ENCODE measurements around the gene EXOC6B. TPM values are rescaled to one million over a fixed set of nuclear protein-coding genes. Genes with fewer than 3 reads are reported as not detected.
A peak's percentile ranks its signal among the peaks of the same experiment; 100 is the strongest.

Gene EXOC6B
- total RNA-seq, 1 donor from 2014 or later: 139 TPM

DNA sequence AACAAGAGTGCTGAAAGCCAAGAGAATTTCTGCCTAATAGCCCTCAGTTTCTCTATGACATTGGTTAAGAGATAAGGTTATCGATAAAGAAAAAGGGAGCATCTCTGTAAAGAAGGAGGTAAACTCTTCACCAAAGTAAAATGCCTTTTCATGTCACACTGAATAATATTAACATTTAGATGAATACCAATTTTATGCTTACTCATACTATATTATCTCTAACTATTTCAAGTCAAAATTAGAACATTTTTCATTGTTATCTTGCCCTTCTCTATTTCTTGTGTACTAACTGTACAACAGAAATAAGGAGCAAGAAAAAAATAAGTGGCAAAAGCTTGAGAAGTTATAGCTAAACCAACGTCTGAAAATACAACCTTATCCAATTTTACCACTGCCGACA is 127.5 kb downstream of the EXOC6B start:
- no peaks in the 10 kb centered on the region for H3K27me3 ChIP-seq (ENCODE audit: low read depth)
- intact Hi-C loops (cut with micrococcal nuclease): no loop called here

DNA sequence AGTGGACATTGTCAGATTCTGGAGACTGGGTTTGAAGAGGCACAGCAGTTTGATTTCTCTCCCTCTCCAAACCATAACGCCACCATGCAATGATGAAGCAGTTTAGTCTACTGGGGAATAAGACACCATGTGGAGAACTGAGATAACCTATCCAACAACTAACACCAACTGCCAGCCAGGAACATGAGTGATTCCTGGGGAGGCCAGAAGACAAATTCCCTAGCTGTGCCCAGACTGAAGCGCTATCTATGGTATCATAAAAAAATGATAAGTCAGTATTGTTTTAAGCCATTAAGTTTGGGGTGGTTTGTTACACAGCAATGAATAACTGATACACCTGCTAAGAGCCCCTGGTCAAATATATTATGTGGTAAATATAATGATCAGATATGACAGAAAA is 129.3 kb downstream of the EXOC6B start:
- Histone ChIP-seq H3K27ac (replicated peaks) (no peak overlapping the region), H3K4me1 (peaks cover 46% of the 10 kb centered on the region), H3K9me3 (replicated peaks) (no peaks in the 10 kb centered on the region), H3K36me3 (no peaks in the 10 kb centered on the region), H3K4me3 (no peak overlapping the region), H3K27me3 (ENCODE audit: low read depth) (no peaks in the 10 kb centered on the region)
- no peak for DNase-seq
- intact Hi-C loops (cut with micrococcal nuclease): no loop called here
- TF ChIP-seq, protein P1, sequence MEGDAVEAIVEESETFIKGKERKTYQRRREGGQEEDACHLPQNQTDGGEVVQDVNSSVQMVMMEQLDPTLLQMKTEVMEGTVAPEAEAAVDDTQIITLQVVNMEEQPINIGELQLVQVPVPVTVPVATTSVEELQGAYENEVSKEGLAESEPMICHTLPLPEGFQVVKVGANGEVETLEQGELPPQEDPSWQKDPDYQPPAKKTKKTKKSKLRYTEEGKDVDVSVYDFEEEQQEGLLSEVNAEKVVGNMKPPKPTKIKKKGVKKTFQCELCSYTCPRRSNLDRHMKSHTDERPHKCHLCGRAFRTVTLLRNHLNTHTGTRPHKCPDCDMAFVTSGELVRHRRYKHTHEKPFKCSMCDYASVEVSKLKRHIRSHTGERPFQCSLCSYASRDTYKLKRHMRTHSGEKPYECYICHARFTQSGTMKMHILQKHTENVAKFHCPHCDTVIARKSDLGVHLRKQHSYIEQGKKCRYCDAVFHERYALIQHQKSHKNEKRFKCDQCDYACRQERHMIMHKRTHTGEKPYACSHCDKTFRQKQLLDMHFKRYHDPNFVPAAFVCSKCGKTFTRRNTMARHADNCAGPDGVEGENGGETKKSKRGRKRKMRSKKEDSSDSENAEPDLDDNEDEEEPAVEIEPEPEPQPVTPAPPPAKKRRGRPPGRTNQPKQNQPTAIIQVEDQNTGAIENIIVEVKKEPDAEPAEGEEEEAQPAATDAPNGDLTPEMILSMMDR (IDR thresholded peaks at IDR 0.05; ENCODE audit: borderline replicate concordance): no peak

More for the DNA sequence above, 127.5 kb downstream of the EXOC6B start:
- TF ChIP-seq, protein P1 (IDR thresholded peaks at IDR 0.05; ENCODE audit: borderline replicate concordance): no peak
- no peaks in the 10 kb centered on the region for H3K9me3 ChIP-seq (replicated peaks)
- H3K4me3 ChIP-seq: no peak overlapping the region
- no peak overlapping the region for H3K27ac ChIP-seq (replicated peaks)
- H3K36me3 ChIP-seq: no peaks in the 10 kb centered on the region
- DNase-seq: no peak
- H3K4me1 ChIP-seq: peaks cover 35% of the 10 kb centered on the region

DNA sequence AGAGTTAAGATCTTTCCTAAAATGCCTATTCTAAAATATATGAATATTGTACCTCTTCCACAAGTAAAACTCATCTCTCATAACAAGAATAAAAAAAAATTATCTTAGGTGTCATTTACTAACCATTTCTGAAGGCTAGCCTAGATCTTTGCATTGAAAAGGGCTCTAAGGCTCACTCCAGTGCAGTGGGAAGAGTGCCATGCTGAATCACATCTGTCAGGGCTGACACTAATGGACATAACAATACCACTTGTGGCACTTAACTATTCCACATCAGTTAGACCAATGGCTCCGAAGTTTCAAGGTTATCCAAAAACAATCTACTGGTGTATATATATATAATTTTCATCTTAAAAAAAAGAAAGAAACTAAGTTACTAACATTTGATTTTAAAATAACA is 130.2 kb downstream of the EXOC6B start:
- intact Hi-C loops (cut with micrococcal nuclease): no loop called here

DNA sequence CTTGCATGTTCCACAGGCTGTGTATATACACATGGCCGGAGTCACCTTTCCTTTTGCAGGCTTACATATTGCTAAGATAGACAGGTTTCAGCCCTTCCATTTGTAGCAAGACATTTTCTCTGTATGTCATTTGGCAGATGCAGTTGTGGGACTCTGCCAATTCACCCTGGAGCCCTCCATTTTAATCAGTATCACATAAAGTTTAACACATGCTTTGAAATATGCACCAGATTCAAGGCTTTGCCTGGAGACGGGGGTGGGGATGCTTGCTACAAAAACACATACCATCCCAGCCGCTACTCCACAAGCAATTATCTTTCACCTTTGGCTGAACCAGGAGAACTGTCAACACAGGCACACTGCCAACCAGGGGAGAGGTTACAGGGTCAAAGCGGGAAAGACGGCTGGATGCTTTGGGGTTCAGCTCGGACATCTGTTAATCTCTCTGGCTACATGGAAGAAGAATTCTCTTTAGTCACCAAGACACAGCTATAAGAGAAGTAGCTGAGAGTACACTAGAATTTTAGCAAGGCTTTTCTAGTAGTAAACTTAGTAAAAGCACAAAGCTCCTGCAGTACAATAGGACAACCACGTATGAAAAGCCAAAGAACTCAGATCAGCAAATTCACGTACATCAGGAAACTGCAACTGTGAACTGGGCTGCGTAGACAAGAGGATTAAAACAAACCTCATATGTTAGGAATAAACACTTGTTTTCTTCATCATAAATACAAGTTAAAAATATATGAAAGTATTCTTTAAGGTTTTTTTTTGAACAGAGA is 130.9 kb downstream of the EXOC6B start:
- TF ChIP-seq, protein P1 (IDR thresholded peaks at IDR 0.05; ENCODE audit: borderline replicate concordance): no peak
- Histone ChIP-seq H3K4me3 (peak overlapping the region; percentile 3), H3K4me1 (peaks cover 59% of the 10 kb centered on the region), H3K9me3 (replicated peaks) (no peaks in the 10 kb centered on the region), H3K36me3 (no peaks in the 10 kb centered on the region), H3K27me3 (ENCODE audit: low read depth) (no peaks in the 10 kb centered on the region), H3K27ac (replicated peaks) (peak overlapping the region; percentile 71)
- intact Hi-C loops (cut with micrococcal nuclease): no loop called here
- peak; percentile 72 for DNase-seq

More for the DNA sequence above, 130.2 kb downstream of the EXOC6B start:
- Histone ChIP-seq H3K27ac (replicated peaks) (peak overlapping the region; percentile 71), H3K4me1 (peaks cover 52% of the 10 kb centered on the region), H3K27me3 (ENCODE audit: low read depth) (no peaks in the 10 kb centered on the region), H3K36me3 (no peaks in the 10 kb centered on the region), H3K9me3 (replicated peaks) (no peaks in the 10 kb centered on the region), H3K4me3 (no peak overlapping the region)
- DNase-seq: no peak
- TF ChIP-seq, protein P1 (IDR thresholded peaks at IDR 0.05; ENCODE audit: borderline replicate concordance): no peak

DNA sequence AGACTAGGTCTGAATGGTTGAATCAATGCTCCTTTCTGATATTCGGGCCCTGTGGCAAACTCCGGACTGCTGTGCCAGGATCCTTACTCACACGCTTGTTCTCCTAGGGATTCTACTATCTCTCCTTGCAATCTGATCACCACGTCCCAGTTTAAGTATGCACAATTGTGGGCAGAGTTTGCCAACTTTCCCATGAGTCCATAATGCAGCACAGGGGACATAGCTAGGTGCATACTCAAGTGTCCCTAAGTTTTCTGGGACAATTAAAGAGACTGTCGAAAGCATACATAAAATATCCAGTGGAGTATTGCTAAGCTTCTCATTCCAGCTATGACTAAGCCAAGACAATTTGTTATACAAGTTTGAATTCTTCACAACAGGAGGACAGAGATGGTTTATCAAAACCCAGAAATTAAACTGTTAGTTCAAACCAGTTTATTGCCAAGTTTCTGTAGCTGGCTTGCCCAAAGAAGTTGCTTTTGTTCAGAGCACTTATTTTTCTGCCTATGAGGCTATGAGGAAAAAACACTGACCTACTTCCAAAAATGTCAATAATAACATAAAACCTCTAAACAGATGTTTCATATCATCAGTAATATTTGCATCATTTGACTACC is 136.1 kb downstream of the EXOC6B start:
- H3K4me3 ChIP-seq: no peak overlapping the region
- no peaks in the 10 kb centered on the region for H3K27me3 ChIP-seq (ENCODE audit: low read depth)
- H3K4me1 ChIP-seq: peaks cover 46% of the 10 kb centered on the region
- TF ChIP-seq, protein P1 (IDR thresholded peaks at IDR 0.05; ENCODE audit: borderline replicate concordance): no peak
- intact Hi-C loops (cut with micrococcal nuclease): no loop called here
- no peaks in the 10 kb centered on the region for H3K9me3 ChIP-seq (replicated peaks)
- DNase-seq: no peak
- H3K36me3 ChIP-seq: no peaks in the 10 kb centered on the region
- H3K27ac ChIP-seq (replicated peaks): no peak overlapping the region

Data from left ventricle myocardium inferior (tissue), 1 donor.